GM18511 (cell line): Measurements from ENCODE around the gene RMND1.

ENCODE experiments used
- ATAC-seq: cut with Tn5 transposase; IDR thresholded peaks from one replicate; pipeline ENCODE4 v1.9.1; 2021; ENCODE audit warnings: mild to moderate bottlenecking, moderate library complexity; ENCODE audit not compliant: unreplicated experiment

The RMND1 gene

GRCh38 chr6:151425561-151425960 is 26.4 kb downstream of the RMND1 start:
- no peak for ATAC-seq

- no peak for ATAC-seq
These were observed 28.9 kb downstream of the RMND1 start for GRCh38 chr6:151422981-151423380.

DNA sequence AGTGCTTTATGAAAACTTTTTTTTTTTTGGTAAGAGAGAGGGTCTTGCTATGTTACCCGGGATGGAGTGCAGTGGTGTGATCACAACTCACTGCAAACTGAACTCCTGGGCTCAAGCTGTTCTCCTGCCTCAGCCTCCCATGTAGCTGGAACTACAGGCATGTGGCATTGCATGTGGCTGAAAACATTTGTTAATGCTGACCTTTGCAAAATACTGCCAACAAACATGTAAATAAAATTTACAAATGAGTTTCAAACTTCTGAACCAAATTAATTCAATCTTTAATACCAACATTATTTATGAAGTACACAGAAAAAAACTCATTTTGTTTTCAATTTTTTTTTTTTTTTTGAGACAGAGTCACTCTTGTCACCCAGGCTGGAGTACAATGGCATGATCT is 34.4 kb downstream of the RMND1 start:
- no peak for ATAC-seq

- no peak for ATAC-seq
These were observed 37.2 kb downstream of the RMND1 start for GRCh38 chr6:151414641-151415260.

DNA sequence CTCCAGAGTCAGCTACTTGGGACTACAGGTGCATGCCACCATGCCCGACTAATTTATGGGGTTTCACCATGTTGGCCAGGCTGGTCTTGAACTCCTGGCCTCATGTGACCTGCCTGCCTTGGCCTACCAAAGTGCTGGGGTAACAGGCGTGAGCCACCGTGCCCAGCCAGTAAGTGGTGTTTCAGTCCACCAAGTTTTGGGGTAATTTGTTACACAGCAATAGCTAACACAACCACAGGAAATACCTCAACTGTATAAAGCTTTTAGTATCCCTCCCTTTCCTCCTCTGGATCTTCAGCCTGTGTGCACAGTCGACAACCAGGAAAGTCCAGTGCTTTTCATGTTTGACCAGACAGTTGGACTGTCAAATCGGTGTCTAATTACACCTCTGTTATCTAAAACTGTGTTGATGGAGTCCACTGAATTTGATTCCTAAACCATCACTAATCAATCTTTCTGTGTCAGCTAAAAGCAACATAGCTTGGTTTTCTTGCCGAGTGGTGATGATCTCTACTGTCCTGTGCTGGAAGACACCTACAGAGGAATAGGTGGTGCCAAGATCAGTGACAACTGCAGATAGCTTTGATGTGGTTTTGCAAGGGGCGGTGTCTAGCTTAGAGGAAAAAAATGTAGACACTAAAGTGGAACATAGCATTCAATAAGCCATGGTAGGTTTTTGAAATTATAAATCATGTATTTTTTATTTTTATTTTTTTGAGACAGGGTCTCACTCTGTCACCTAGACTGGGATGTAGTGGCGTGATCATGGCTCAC is 38.4 kb downstream of the RMND1 start:
- ATAC-seq, result no peak

DNA sequence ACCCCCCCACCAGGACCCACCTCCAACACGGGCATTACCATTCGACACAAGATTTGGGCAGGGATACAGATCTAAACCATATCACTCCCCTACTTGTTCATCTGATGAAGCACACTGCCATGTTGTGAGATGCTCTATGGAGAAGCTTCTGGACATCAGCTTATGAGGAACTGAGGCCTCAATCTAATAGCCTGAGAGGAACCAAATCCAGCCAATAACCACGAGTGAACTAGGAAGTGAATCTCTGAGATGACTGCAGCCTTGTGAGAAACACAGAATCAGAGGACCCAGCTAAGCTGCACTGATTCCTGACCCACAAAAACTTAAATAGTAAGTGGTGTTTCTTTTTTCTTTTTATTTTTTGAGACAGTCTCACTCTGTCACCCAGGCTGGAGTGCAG is 39.0 kb downstream of the RMND1 start:
- ATAC-seq, result no peak

DNA sequence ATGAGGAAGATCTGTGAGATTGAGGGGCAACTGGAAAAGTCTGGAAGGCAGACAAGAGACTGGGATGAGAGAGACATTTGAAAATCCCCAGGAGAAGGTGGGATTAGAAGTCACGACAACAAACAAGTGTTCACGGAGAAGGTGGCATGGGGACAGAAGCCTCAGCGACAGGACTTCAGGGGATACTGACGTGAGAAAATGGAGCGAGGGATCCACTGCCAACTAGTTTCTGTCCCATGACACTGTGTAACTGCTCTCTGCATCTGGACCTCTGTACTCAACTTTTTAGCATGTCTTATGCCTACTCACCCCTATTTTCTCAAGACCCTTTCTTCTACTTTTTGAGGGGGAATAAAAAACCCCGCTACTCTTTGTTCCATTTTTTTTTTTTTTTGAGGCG is 42.2 kb downstream of the RMND1 start:
- ATAC-seq, result no peak

- peak; percentile 73 for ATAC-seq
These were observed 42.7 kb downstream of the RMND1 start for GRCh38 chr6:151409260-151409659.

GRCh38 chr6:151408858-151409257 is 43.1 kb downstream of the RMND1 start:
- peak; percentile 2 for ATAC-seq

GRCh38 chr6:151403919-151404308 is 48.0 kb downstream of the RMND1 start:
- ATAC-seq, result no peak

GRCh38 chr6:151402228-151402627 is 49.7 kb downstream of the RMND1 start:
- ATAC-seq, result no peak

GRCh38 chr6:151400473-151400872 is 51.5 kb downstream of the RMND1 start:
- no peak for ATAC-seq

GRCh38 chr6:151399679-151400078 is 52.2 kb downstream of the RMND1 start:
- ATAC-seq, result no peak

DNA sequence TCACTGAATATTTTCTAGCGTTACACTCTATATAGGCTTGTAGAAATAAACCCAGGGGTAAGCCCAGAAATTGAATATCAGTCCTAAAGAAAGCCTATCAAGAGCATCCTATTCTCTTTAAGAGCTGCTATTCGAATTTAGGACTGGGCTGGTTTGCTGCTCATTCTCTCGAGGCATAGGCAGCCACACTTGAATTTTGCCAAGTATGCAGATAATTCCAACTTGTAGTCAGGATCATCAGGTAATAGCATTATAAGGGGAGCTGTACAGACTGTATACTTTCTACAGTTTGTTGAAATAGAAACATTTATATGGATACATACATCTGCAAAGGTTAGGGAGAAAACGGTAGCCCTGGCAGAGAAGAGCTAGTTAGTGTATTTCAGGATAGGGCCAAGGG is 58.5 kb downstream of the RMND1 start:
- ATAC-seq, result no peak

DNA sequence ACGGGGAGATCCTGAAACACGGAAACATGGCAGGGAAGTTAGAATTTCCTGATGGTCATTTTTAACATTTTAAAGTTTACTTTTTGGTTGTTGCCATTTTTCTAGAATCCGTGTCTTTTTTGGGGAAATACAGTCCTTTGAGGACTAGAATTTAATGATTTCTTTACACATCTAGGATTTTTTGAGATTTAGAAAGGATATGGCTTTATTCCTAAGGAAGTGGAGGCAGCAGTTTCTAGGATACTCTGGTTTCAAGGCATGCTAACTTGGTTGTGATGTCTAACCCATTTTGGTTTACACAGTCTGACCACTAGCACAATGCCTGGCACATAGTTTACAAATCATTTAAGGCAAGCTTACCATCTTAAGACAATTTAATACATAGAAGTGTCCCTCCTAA is 59.5 kb downstream of the RMND1 start:
- no peak for ATAC-seq

DNA sequence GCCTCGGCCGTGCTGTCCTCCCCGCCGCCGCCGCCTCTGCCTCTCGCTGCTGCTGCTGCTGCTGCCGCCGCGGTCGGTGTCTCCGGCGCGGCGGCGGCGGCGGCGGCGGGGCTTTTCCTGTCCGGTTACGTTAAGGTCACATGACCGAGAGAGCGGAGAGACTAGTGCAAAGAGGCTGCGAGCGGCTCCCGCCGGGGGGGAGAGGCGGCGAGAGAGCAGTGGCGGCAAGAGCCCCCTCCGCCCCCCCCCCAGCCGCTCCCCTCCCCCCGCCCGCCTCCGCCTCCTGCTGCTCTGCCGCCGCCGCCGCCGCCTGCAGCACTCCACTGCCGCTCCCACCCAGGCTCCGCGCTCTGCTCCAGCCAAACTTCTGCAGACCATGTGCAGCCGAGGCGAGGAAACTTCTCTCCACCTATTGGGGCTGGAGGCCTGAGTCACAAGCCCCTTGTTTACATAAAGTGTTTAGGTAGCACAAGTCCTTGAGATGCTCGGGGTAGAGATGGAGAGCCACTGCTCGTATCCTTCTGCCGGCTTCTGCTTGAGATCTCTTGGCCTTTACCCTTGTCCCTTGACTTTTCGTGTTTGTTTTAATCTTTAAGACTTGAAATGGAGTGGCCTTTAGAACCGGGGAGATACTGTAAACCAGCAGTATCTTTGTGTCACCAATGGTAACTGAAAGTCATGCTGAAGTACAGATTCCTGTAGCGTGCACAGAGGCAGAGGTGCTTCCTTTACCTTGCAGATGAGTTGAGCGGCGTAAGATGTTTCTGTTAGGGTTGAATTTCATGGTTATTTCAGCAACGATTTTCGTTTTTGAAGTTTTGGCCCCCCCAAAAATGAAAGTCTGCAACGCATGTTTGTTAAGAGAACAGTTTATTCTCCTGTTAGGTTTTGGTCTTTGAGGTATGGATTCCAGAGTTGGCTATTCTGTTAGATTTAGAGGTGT is 60.2 kb downstream of the RMND1 start, which contains the start of gene ZBTB2:
TSS of gene ZBTB2 (minus strand) at position 89 of the 943 bp plus-strand sequence. CDS start 17,922 bp downstream, outside the sequence.
- ATAC-seq, result peak; percentile 19

DNA sequence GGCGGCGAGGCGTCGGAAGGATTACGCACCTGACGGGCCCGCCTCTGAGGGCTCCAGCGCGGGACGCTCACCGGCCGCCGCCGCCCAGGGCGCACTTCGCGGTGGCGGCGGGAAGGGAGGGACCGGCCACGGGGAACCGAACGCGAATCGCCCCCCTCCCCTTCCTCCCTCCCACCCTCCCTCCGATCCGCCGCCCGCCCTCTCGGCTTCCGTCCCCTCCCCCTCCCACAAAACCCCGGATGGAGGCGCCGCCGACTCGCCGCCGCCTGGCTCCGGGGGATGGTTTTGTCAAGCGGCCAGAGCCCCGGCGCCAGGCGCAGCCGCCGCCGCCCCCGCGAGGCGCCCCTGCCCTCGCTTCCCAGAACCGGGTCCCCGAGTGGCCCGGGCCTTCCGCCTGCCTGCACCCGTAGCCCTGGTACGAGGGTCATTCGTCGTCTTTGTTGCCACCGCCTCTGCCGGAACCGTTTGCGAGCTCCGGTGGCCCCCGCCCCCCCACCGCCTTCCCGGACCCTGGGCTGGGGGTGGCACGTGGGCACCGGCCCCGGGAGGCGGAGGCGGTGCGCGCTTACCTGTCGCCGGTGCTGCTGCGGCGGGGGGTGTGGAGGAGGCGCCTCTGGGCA is 61.0 kb downstream of the RMND1 start:
- peak; percentile 19 for ATAC-seq

GRCh38 chr6:151390276-151390850 is 61.6 kb downstream of the RMND1 start:
- ATAC-seq, result peak; percentile 78

DNA sequence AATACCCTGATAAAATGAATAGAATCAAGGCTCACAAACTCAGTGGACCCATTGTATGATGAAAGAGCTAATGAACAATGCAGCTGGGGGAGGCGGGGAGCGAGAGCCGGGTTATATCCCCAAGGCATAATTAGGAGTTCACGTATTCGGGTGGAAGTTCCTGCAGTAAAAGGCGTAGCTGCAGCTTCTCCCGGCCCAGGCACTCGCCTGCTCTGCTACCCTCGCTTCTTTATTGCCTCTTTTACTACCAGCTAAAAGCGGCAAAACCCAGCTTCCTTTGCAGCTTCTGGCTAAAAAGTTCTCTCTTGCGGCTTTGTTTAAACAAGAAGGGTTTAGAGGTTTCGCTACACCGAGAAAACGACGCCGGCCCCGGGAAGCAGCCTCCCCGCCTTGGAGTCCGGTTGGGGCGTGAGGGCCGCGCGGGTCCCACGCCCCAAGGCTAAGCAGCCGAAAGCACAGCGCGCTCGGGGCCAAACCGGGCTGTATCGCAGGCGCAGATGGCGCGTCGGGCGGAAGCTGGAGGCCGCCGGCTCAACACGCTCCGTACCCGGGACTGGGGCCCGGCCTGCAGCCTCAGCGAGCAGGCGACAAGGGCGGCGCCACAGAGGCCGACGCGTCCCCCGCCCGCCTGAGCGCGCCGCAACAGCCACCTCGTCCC is 62.2 kb downstream of the RMND1 start:
- peak; percentile 69 for ATAC-seq

DNA sequence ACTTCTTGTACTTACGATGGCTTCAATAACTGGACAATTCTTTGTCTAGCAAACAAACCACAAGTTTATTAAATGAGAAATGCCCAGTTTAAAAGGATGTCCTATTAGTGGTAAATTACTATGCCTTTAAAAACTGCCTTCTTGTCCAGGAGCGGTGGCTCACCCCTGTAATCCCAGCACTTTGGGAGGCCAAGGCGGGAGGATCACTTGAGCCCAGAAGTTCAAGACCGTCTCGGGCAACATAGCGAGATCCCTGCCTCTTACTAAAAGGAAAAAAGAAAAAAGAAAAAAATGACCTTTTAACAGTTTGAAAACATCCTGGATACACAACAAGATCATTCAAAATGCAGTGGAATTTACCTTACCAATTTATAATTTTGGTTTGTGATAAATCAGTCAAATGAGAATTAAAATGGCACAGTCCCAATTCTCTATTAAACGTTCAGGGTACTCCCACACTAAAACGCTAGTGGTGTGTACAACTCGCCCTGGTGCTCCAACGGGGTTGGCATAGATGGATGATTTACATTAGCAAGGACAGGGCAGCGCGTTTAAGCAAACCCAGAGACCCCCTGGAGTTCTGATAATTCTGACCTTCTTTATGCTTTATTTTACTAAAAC is 62.8 kb downstream of the RMND1 start:
- no peak for ATAC-seq
